ENCODE results near the gene KBTBD4.
A peak's percentile ranks its signal among the peaks of the same experiment; 100 is the strongest.
"Not testable (repeated sequence)": the region's sequence is repeated elsewhere in the genome, so short reads cannot be mapped to it uniquely, and the experiment has no call there.

KBTBD4 gene

DNA sequence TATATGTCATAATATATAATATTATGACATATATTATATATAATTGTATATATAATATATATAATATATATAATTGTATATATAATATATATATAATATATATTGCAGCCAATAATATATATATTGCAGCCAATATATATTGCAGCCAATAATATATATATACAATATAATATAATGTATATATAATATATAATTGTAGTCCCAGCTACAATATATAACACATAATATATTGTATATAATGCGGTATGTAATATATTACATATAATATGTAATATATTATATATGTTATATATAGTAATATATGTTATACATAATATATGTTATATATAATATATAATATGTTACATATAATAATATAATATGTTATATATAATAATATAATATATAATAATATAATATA, 20.1 kb downstream of the KBTBD4 start:
- no peak for DNase-seq

DNA sequence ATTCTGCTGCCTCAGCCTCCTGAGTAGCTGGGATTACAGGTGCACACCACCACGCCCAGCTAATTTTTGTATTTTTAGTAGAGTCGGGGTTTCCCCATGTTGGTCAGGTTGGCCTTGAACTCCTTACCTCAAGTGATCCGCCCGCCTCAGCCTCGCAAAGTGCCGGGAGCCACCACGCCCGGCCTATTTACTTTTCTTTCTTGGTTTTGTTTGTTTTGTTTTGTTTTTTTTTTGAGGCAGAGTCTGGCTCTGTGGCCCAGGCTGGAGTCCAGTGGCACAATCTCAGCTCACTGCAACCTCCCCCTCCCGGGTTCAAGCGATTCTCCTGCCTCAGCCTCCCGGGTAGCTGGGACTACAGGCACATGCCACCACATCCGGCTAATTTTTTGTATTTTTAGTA, 21.8 kb downstream of the KBTBD4 start:
- DNase-seq = not testable (repeated sequence)

DNA sequence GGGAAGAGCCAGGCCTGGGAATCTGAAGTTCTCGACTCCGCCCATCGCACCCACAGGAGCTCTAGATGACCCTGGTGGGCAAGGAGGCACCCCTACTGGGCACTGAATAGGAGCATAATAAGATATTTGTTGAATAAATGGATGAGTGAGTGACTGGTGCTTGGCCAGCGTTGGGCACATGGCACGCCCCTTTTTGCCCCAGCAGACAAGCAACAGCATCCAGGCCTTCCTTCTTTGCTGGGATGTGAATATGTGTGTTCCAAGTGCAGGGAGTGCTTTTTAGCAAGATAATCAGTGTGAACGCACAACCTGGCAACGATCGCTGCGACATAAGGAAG, 25.4 kb downstream of the KBTBD4 start:
- DNase-seq = no peak

DNA sequence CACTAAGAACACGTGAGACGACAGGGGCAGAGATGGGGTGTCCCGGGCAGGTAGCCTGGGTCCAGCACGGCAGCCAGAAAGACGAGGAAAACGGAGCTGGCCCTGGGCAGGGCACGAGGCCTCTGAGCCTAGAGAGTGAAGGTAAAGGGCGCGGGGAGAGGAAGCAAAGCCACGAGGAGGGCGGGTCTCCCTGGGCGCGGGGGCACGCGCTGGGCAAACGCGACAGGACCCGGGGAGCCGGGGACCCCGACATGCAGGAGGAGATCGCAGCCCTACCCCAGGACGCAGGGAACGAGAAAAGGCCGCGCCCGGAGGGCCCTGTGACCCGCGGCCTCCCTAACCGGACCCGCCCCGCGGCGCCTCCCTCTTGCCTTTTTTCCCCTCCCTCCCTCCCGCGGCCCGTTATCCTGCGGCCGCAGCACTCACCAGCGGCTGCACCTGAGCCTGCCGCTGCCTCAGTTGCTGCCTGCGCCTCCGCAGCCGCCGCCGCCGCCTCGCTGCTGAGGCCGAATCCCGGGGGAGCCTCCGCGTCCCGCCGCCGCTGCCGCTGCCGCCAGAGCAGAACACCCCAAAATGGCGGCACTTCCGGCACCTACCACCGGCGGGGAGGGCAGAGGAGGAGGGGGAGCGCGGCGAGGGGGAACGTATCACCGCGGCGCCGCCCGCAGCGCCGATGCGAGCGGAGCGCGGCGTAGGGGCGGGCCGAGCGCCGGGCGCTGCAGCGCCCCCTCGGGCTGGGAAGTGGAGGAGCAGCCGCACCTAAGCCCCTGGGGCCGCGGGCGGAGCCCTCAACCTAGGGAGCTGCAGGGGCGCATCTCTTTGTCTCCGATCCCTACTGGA, 26.0 kb downstream of the KBTBD4 start, which contains the start of gene CELF1:
Gene CELF1, minus strand, starts transcription at position 567 of the 840 bp plus-strand sequence. CDS start 53,609 bp downstream, outside the sequence.
- DNase-seq = peak; percentile 94

DNA sequence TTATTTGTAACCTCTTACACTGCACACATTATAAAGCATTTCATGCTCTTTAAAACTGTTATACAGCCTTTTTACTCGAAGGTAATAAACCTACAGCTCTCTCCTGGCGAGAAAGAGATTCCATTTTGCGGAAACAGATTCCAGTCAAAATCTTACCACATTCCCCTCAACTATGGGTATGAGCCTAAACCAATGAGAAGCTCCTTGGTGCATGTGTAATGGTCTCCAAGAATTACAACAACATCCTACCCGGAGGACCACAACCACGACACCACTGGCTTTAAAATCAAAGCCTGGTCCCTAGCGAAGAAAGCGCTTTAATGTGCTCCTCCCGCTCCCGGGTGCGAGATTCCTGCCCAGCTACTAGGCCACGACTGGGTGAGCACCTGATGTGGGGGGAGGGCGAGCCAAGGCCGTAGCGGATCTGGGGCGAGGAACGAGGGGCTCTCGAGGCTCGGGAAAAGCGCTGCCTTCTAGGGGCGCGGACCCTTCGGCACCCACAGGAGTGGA, 26.7 kb downstream of the KBTBD4 start:
- DNase-seq = no peak

DNA sequence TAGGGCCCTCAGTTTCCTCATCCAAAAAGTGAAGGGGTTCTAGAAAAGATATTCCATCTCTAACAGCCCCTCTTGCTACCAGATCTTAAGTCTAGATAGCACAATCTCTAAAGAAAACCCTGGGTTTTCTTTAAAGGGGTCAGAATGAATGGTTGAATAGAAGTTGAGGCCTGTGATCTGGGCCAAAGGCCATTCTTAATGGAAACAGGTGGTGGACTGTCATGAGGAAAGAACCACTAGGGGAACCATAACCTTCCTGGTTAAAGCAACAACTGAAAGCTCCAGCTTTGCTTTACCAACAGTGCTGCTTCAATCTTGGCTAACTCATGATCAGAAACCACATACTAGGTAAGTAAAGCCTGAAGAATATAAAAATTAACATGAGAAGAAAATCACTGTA, 27.7 kb downstream of the KBTBD4 start:
- DNase-seq = no peak

DNA sequence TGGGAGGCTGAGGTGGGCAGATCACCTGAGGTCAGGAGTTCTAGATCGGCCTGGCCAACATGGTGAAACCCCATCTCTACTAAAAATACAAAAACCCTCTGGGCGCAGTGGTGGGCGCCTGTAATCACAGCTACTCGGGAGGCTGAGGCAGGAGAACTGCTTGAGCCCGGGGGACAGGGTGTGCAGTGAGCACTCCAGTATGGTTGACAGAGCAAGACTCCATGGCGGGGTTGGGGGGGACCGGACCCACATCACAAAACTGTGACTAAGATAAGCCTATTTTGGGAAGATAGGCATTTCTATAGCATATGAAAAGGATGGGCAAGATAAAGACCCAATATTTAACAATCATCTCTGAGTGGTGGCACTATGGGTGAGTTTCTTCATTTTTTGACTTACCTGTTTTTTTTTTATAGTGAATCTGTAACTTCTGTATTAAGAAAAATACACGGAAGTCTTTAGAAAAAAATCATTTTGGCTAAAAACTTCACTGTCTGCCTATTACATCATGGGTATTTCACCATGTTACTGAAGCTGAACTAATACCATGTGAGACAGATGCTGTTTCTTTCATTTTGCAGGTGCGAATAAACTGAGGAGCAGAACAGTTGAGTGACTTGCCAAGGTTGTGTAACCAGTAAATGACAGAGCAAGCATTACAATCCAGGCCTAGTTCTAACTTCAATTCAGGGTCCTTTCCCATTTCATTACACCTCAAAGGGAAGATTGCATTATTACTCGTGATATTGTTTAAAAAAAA, 28.3 kb downstream of the KBTBD4 start:
- no peak for DNase-seq

DNA sequence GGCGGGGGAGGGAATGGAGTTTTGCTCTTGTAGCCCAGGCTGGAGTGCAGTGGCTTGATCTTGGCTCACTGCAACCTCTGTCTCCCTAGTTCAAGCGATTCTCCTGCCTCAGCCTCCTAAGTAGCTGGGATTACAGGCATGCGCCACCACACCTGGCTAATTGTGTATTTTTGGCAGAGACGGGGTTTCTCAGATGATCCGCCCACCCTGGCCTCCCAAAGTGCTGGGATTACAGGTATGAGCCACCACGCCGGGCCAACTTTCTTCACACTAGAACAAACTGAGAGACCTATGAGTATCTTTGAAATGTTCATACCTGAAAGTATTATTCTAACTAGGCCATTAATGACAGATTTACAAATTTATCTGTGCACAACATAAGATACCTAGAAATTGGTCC, 32.5 kb downstream of the KBTBD4 start:
- DNase-seq = not testable (repeated sequence)

DNA sequence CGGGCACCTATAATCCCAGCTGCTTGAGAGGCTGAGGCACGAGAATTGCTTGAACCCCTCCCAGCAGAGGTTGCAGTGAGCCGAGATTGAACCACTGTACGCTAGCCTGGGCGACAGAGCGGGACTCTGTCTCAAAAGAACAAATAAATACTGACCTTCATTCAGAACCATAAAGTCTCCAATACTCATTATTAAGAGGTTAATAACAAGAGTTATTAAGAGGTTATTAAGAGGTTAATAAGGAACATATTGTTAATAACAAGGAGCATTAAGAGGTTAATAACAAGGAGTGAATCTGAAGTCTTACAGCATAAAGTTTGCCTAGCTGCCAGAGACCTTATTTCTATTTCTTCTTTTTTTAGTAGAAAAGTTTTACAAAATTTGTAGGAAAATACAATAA, 33.5 kb downstream of the KBTBD4 start:
- no peak for DNase-seq

DNA sequence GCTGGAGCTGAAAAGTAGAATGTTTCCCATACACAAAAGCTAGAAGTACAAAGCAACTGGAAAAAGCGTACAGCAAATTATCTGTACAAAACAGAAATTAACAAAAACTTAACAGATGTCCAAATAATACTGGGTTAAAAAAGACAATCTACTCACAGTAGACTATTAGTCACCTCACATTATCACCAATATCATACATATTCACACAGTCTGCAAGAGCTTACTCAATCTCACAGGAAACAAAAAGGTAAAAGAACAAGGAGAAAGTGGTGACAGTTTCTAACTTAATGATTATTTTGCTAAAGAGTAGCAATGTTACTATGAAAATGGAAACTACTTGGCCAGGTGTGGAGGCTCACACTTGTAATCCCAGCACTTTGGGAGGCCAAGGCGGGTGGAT, 37.7 kb downstream of the KBTBD4 start:
- no peak for DNase-seq

DNA sequence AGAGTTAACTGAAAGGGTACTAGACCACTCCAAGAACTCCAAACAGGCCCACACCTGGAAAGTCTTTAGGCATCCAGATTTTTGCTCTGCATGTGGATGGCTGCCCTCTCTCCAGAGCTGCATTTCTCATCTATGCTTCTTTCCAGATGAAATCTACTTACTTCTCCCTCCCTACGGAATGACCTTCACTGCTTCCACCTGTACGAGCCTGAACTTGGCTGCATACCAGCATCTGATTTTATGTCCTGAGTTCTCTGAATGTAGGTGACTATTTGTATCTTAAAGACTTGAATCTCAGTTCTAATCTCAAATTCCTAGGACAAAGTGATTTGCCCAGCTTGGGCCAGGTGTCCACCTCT, 39.1 kb downstream of the KBTBD4 start:
- DNase-seq = no peak

DNA sequence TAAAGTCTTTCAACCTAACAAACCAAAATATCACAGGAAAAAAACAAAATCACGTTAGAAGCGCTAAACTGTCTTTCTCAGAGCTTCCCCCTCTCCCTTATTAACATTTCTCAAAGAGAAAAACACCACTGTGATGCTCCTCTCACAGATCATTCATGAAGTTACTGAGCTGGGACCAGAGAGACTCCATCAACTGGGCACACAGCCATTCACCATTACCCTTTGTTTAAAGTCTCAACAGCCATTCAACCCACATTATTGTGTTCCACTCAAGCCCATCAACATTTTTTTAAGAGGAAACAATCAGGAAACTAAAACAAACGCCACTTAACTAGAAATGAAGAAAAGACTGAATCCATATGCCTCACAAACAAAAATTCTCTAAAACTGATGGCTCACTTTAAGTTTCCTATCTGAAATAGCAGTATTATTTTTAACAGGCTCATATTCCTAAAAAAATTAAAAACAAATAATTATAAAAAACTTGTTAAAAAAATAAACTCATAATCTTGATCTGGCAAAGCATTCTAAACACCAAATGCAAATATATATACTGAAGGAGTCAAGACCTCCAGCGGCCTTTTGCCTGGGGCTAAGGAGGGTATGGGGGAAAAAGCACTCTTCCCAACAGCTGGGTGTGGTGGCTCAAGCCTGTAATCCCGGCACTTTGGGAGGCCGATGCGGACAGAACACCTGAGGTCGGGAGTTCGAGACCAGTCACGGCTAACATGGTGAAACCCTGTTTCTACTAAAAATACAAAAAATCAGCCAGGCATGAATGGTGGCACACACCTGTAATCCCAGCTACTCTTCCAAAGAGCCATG, 39.8 kb downstream of the KBTBD4 start:
- DNase-seq = peak; percentile 36

DNA sequence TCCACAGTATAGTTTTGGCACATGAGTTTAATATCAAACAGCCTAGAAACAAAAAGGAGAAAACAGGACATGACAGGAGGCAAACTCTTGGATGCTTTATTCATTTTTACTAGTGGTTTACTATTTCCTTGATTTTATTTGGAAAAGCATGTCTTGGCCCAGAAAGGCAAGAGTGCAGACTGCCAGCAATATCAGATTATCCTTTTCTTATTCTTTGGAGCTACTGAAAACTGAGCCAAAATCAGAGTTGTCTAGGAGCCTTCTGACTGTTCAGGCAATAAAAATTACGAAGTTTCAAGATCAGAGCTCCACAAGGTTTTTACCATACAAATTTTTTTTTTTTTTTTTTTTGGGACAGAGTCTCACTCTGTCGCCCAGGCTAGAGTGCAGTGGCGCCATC, 41.9 kb downstream of the KBTBD4 start:
- DNase-seq = no peak

DNA sequence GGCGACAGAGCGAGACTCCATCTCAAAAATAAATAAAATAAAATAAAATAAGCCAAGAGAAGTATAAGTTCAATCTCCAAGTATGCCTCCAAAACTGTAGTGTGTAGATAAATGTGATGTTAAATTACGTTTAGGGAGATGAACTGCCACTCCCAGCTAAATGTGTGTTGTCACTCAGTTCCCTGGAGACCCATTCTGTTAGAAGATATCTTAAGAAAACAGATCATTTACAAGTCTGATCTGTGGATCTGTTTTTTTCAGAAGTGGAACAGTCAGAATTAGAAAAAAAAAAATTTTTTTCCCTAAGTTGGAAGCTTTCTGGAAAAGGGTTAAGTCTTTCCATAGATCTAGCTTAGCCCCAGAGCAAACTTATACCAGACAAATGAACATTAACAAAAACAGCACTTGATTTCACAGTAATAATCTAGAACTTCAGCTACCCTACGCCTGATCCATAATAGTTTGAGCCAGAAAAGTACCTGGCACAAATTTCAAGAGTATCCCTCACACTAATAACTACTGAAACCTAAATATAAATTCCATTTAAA, 44.0 kb downstream of the KBTBD4 start:
- no peak for DNase-seq

DNA sequence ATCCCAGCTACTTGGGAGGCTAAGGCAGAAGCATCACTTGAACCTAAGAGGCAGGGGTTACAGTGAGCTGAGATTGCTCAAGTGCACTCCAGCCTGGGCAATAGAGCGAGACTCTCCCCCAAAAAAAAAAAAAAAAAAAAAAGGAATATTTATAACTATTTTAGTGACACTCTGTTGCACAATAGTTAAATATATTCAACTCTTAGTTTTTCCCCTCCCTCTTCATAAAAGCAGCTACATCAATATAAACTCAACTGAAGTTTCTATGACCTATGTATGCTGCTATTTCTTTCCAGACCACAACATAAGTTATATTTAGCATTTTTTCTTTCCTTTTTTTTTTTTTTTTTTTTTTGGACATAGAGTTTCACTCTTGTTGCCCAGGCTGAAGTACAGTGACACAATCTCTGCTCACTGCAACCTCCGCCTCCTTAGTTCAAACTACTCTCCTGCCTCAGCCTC, 45.0 kb downstream of the KBTBD4 start:
- no peak for DNase-seq

DNA sequence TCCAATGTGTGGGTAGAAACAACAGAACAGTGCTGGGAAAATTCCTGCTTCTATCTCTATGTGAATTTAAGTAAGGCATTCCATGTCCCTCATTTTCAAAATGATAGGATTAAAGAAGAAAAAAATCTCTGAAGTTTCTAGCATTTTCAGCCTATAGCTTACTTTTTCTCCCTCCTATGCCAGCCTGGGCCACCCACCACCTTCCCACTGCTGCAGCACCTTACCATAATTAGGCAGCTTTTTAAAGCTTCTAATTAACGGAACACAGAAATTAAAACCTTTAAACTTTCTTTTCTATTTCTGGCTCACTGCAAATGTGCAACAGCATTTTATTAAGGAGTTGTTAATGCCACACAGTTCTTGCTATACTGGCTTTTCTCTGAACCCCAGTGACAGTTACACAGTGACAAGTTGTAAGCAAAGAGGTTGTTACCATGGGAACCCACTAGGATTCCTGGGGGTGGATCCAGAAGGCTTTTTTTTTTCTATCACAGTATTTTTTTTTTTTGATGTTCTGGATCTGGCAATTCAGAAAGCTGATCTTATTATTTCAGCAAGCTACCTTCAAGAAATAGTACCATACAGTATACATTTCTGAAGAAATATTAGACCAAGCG, 46.1 kb downstream of the KBTBD4 start:
- DNase-seq = peak; percentile 12

DNA sequence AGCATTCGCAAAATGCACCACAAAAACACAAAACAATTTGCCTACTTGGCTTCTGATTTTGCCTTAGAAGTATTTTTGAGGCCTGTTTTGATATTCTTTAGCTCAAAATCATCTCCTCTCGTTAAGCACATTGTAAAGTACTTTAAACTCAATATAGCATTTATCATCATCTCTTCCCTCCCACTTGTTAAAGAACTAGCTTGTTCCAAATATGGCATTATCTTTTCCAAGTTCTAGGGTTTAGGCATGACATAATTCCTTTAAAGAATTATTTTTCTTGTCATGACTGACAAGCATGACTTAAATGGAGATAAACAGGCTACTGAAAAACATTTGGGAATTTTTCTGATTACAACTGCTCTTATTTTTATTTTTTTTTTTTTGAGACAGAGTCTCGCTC, 47.1 kb downstream of the KBTBD4 start:
- no peak for DNase-seq

DNA sequence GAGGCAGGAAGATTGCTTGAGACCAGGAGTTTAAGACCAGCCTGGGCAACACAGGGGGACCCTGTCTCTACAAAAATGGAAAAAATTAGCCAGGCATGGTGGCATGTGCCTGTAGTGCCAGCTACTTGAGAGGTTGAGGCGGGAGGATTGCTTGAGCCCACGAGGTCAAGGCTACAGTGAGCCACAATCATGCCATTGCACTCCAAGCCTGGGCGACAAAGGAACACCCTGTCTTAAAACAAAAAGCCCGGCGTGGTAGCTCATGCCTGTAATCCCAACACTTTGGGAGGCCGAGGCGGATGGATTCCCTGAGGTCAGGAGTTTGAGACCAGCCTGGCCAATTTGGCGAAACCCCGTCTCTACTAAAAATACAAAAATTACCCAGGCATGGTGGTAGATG, 48.0 kb downstream of the KBTBD4 start:
- not testable (repeated sequence) for DNase-seq

DNA sequence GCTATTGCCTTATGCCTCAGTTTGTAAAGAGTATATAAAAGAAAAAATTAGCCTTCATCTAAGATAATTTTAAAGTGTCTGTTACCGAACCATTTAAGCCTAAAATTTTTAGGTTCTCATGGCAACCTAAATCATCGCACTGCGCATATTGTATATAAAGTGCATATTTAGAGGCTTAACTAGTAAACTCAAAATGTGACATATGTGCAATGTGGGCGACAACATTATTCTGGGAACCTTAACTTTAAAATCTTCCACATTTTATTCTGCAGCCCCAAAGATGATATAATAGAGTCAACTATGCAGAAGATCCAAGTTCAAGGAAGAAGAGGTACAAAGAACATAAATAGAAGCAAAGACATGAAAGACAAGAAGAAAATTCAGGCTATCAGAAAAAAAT, 48.8 kb downstream of the KBTBD4 start:
- DNase-seq = no peak

DNA sequence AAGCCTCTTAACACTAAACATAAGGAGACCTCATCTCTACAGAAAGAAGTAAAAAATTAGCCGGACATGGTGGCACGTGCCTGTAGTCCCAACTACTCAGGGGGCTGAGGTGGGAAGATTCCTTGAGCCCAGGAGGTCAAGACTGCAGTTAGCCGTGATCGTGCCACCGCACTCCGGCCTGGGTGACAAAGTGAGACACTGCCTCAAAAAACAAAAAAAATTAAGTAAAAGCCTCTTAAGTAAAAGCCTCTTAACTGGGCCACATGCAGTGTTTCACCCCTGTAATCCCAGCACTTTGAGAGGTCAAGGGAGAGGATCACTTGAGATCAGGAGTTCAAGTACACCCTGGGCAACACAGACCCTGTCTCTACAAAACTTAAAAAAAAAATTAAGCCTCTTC, 51.6 kb downstream of the KBTBD4 start:
- DNase-seq = no peak

DNA sequence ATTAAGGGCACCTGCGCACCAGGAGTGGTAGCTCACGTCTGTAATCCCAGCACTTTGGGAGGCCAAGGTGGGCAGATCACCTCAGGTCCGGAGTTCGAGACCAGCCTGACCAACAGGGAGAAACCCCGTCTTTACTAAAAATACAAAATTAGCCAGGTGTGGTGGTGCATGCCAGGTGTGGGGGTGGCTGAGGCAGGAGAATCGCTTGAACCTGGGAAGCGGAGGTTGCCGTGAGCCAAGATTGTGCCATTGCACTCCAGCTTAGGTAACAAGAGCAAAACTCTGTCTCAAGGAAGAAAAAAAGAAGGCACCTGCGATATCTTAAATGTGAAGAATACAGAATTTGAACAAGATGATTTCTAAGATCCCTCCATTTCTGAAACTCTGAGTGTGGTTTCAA, 52.7 kb downstream of the KBTBD4 start:
- not testable (repeated sequence) for DNase-seq

DNA sequence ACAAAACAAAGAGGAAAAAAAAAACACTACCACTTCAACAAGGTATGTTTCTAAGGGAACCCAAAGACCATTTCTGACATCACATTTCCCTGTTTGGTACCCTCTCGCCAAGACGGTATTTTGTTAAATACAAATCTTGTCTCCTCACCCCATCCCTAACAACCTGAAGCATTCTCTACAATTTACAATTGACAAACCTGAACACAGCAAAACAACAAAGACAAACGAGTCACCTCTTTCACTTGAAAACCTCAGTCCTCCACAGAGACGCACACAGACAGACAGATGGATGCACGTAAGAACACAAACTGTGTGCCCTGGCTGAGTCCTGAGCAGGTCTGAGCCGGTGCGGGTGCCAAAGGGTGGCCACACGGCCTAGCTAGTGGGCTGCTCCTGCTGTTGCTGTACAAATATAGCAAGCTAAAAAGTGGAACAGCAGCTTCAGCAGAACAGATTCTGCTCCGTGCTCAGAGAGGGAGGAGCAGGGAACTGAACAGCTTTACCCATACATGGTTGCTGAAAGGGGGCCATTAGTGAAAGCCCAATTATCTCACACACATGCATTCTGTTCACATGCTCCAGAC, 54.4 kb downstream of the KBTBD4 start:
- peak; percentile 27 for DNase-seq

Measured in midbrain (tissue), 1 donor.